C1 segment of cervical spinal cord (tissue), 14 donors: ENCODE results near the gene HOXB4.

Experiments
- DNase-seq, 14 donors: peaks; one replicate each; lab custom pipeline; 2025; lab: John Stamatoyannopoulos, UW

HOXB4 gene

DNA sequence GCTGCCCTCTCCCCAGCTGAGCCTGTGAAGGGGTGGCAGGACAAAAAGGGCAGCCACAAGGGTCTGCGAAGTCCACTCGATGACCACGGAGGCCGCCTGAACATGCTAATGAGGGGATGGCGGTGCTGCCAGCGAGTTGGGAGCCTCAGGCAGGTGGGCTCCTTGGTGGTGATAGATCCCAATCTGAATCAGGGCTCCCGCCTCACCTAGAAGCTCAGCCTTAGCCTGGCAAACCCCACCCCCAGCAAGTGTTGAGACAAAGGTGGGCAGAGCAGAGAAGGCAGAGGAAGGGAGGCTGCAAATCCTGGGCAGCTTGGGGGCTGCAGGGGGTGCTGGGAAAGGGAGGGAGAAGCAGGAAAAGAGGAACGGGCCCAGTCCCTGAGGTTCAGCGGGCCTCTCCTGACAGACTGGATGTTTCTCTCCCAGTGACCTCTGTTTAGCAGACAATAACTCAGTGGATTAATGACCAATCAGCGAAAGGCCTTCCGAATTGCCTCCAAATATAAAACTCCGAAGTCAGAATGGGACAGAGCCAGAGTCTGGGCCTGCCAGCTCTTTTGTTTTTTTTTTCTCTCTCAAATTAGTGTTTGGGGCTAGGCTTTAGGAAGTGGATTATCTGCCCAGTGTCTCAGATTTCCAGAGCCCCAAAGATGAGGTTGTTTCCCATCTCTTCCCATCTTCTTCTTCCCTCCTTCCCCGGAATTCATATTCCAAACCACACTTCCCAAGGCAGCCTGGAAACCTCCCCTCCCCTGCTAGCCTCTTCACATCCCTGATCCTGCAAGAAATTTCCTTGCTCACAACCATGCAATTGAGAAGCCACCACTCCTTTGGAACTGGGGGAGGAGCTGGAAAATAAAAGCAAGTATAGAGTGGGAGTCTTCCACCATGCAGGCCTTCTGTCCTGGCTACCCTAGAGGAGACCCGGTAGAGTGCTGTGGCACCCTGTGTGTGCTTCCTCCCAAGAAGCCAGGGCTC lies 18.0 kb downstream of the HOXB4 start:
- DNase-seq, result no peak

GRCh38 chr17:48559122-48559839 lies 18.9 kb downstream of the HOXB4 start:
- no peak for DNase-seq

GRCh38 chr17:48558831-48559121 lies 19.4 kb downstream of the HOXB4 start:
- no peak for DNase-seq

DNA sequence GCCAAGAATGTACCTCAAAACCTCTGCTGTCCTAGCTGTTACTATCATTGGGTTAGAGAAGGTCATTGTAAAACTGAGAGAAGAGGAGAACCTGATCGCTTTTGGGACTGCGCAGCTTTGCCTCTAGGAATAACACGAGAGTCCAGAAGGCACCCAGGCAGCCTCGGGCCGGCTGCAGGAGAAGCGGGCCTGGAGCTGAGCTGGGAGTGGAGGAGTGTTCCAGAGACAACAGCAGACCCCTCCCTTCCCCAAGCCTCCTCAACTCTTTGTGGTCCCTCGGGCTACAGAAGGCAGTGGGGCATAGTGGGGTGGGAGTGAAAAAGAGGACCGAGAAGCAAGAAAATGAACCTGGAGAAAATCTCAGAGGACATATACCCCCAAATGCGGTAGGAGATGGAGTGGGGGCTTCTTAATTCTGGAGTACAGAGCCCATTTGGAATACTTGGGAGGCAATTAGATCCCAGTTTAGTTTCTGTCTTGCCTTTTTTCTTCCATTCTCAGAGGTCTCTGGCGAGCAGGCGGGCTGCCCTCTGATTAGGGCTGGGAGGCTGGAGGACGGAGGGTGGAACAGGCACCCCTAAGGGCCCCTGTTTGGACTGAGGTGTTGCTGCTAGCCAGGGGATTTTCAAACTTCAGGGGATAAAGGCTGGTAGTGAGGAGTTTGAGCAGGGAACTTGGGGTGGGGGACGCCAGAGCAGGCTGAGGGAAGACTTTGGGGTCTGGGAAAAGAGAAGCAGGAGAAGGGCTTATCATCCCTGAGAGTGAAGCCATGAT lies 19.9 kb downstream of the HOXB4 start:
- DNase-seq, result no peak

DNA sequence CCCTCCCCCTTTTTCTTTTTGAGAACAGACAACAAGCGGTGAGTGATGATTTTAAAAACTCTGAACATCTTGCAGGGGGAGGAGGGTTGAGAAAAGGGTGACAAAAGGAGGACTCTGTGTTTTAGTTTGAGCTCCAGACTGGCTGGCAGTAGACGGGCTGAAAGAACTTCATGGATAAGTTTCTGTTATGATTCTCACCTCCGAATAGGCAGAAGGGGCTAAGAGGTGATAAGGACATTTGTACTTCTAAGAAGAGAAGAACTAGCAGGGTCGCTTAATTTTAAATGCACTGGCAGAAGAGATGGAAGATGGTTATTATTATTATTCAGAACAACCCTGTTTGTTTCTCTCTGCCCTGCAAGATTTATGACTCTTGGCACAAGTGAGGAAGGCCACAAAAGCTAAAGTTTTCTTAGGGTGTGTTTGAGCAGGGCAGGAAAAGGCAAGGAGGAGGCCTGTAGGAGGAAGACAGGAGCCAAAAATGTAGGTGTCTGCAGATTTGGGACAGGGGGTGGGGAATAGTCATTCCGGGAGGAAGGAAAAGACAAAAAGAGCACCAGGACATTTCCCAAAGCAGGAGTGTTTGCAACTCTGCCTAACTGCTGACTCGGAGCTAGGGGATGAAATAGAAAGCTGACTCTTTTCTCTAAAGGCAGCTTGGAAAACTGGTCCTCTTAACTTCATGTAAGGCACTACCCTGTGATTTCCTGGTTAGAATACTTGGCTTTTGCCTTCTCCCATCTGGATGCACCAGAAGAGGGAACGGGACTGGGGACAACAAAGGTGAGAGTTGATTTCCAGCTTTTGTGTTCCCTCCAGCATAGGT lies 21.4 kb downstream of the HOXB4 start:
- DNase-seq, result no peak

GRCh38 chr17:48556229-48556575 lies 21.9 kb downstream of the HOXB4 start:
- no peak for DNase-seq

DNA sequence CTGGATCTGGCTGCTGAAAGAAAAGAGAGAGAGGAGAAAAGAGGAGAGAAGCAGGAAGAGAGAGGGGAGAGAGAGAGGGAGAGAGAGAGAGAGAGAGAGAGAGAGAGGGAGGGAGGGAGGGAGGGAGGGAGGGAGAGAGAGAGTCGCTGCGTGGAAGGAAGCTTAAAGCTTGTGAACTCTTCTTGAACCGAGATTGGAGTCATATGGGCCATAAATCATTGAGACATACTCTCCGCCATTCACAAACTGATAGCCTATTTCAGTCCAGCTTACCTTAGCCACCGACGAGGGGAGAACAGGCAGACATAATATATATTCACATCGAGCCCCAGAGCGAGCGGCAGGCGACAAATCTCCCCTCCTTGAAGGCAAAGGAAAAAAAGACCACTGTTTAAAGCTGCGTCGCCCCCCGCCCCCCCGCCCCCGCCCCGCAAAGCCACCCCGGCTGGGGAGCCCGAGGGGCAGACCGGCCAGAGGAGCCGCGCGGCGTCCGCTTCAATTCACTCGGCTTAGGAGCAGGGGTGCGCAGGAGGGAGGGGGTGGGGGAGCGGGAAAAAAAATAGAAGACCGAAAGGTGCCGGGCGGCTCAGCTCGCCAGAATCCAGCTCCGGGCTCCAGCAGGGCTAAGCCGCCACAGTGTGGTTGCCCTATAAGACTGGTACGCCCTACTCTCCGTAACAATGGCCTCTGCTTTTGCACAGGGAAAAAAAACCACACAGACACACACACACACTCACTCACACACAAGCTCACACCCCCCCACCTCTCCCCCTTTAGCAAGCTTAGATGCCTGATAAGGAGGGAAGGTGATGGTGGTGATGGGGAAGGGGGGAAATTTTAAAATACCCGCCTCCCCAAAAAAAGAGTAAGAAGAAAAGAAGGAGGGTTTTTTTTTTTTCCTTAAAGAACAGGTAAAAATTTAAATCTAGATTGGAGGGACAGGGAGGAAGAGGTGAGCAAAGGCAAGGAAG lies 22.6 kb downstream of the HOXB4 start:
- no peak for DNase-seq

DNA sequence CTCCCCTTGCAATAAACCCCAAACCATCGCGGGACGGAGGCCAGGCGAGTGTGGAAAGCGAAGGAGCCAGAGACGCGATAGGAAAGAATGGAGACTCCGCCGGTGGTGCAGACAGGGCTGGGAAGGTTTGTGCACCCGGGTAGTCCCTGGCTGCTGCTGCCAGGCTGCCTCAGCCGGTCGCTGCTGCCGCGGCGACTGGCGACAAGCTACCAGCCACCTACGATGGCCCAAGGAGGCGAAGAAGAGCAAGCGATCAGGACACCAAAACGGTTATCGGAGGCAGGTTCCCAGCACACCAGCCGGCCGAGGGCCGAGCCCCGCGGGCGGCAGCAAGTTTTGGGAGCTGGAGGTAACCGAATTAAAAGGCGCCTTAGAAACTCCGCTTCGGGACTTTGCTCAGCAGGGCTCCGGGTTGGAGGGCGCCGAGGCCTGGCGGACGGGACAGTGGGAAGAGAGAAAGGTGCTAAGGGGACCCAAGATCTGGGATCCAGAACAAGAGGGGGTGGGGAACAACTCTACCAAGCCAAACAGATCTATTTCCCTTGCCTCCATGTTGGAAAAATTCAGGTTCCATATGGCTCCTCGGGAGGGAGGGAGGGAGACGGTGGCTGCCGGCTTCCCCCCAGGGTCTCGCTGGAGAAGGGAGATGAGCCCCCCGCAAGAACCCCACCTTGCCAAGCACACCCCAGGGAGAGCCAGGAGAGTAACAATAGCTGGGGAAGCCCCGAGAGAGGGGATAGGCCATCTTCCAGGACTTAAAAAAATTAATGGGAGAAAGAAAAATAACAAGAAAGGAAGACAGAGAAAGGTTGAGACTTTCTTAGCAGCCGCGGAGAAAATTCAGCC lies 23.5 kb downstream of the HOXB4 start:
- no peak for DNase-seq

GRCh38 chr17:48553826-48554225 lies 24.3 kb downstream of the HOXB4 start:
- DNase-seq, result no peak

DNA sequence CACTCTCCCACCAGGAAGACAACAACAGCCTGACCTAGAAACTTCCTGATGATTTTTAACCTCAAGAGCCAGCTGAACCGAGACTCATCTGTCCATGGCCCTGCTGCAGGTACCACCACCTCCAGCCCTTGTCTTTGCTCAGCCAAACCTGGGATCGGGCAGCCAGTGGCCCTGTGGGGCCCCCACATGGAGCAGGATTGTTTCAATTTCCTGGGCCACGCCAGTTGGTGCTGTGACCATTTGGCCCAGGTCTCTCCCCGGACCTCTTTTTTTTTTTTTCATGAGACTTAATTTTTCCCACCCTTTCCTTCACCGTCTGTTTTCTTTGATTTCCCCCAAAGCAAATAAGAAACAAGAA lies 25.0 kb downstream of the HOXB4 start:
- DNase-seq, result no peak

GRCh38 chr17:48552466-48553189 lies 25.5 kb downstream of the HOXB4 start:
- DNase-seq, result peak in 3 of 14 donors; percentile 29 to 54 (median 47)

- no peak for DNase-seq
Observed at GRCh38 chr17:48551596-48552465, 26.3 kb downstream of the HOXB4 start.

GRCh38 chr17:48551214-48551555 lies 27.0 kb downstream of the HOXB4 start:
- DNase-seq, result no peak

DNA sequence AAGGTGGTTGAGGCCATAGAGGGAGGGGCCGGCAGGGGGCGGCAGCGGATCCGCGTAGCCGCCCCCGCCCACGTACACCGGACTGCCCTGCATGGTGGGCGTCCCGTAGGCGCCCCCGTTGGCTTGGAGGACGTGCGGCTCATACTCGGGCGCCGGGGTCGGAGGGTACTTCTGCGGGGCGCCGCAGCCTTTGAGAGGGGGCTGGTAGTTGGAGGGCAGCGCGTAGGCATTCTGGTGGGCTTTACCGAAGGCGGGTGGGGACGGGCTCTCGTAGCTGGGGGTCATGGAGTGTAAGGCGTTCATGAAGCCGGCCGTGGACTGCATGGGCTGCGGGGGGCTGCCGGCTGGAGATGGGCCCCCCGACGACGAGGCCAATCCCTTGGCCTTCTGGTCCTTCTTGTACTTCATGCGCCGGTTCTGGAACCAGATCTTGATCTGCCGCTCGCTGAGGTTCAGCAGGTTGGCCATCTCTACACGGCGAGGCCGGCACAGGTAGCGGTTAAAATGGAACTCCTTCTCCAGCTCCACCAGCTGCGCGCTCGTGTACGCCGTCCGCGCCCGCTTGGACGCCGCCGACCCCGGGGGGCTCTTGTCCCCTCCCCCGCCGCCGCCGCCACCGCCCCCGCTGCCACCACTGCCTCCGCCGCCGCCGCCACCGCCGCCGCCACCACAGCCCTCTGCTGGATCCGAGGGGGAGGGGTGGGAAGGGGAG lies 27.5 kb downstream of the HOXB4 start:
- no peak for DNase-seq

- no peak for DNase-seq
Observed at GRCh38 chr17:48549914-48550501, 28.1 kb downstream of the HOXB4 start.

DNA sequence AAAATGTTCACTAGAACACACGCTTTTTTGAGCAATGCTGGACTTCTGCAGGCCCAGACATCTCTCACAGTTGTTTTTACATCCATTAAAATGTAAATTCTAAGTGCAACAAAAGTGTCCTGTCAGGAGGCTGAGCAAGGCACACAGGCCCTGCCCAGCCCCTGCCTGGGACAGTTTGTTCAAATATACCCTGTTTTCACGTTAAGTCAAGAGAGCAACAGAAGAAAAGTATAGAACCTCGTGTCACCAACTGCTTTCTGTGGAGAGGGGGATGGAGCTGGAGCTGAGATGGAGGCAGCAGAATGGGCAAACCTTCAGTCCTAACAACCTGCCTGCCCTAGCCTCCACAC lies 28.9 kb downstream of the HOXB4 start:
- no peak for DNase-seq
